AG08396 (cell line): ENCODE data around the gene METTL25B.
"Not testable (repeated sequence)": the region's sequence is repeated elsewhere in the genome, so short reads cannot be mapped to it uniquely, and the experiment has no call there.

Experiments used
- DNase-seq: peaks from one replicate; pipeline ENCODE4 v3.0.0; 2012; ENCODE audit warnings: low spot score, mixed read lengths

The METTL25B gene

GRCh38 chr1:156748670-156749418, 20.6 kb downstream of the METTL25B start:
- DNase-seq, result no peak

DNA sequence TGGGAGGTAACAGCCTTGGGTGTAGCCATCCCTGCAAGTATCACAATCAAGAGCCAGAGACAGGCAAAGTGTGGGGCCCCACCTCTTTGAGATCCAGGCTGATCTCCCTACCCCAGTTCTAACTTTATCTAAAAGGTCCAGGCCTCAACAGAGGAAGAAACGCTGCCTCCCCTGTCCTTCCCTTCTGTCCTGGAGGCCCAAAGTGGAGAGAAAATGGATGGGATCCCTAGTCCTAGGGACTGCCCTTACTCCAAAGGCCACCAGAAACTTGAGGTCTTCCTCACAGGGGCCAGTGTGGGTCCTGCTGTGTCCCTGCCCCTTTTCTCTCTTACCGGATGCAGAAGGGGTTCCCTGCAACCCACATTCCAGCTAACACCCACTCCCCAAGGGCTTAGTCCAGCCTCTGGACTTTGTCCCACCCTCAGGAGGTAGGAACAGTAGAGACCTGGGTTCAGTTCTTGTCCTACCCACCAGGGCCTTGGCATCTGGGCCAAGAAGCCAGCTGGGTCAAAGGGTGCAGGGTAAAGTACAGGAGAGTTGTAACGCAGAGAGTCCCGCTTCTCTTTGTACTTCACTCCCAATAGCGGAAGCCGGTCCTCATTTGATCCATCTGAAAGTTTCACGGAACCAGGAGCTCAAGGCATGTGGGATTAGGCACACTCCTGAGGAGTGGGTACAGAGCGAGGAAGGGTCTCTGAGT, 21.3 kb downstream of the METTL25B start:
- DNase-seq, result no peak

- DNase-seq, result no peak
Observed at GRCh38 chr1:156750191-156750672, 22.0 kb downstream of the METTL25B start.

DNA sequence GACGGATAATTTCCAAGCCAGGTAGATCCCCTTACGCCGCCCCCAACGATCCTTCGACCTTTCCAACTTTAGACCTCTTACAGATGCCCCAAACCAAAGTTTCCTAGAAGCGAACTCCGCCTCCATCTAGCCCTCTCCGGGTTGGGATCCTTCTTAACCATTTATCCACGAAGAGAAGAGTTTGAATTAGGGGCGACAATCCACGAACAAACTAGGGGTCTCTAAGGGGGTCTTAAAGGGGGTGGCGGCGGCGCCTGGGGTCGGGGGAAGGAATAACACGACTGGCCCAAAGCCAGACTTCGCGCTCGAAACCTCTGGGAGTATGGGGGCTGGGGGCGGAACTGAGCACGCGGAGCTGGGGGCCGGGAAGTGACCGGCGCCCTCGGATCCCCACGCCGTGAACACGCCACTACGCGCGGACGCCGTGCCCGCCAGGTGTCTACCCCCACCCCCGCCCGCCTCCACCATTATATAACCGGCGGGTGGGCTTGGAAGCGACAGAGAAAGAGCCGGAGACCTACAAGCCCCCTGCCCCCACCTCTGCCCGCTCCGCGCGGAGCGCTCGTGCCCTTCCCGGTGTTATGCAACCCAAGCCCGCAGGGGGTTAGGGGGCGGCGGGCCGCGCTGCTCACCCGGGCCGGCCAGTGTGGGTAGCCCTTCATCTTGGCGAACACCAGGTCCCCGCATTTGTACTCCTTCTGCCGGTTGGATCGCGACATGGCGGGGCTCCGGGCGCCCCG, 22.6 kb downstream of the METTL25B start:
- DNase-seq, result peak; percentile 50

GRCh38 chr1:156751451-156751756, 23.1 kb downstream of the METTL25B start, which contains the start of gene HDGF:
Gene HDGF (minus strand): TSS chr1:156751675. CDS start chr1:156751429, 246 bp downstream.
- no peak for DNase-seq

DNA sequence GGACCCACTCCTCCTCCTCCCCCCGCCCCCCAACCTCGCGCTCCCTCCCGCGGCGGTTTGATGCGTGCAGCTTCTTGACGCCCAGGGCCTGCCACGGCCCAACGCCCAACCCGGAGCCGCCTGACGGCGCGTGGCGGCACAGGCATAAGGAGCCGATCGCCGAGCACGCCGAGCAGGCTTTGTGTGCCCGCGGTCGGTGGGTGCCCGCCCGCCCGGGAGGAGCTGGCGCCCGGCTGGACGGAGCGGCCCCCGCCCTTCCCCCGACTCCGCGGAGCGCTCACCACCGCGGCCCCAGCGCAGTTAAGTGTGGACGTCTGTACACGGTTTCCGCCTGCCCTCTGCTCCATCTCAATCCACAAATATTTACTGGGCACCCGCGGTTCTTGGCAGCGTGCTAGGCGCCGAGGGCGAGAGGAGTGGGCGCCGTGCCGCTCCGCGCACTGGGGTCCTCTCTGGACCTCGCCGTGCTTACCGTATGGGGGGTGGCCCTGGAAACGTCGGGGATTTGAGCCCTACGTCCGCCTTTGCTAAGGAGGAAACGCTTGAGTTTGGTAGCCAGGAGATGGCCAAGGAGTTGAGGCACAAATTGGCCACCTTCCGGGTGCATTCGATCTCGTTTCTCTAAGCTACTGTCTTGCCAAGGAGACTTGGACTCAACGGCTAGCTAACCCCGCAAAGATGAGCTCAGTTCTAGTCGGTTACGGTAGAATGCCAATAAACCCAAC, 23.6 kb downstream of the METTL25B start:
- DNase-seq, result peak; percentile 94

DNA sequence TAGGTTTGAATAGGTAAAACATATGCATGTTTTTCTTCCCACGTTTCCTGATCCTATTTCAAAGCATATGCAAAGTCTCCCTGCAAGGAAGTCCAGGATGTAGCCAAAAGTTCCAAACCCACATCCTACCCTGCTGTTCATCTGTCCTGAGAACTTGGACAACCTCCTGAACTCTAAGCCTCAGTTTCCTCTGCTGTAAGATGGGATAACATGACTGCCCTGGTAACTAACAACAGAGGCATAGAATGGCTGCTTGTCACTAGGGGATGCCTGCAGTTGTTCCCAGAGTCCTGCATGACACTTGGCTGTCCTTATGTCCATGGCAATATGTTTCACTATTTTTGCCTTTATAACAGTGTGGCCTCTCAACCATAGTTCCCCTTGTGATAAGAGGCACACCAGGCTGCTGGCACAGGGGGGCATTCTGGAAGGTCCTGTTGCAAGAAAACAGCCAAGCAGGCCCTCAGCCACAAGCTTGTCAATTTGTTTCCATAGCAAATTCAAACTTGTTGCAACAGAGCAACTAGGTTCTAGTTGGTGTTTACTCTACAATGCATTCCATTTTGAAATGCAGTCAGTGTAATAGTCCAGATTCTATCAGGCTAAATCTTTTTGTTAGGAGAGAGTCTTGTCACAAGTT, 24.7 kb downstream of the METTL25B start:
- peak; percentile 54 for DNase-seq

DNA sequence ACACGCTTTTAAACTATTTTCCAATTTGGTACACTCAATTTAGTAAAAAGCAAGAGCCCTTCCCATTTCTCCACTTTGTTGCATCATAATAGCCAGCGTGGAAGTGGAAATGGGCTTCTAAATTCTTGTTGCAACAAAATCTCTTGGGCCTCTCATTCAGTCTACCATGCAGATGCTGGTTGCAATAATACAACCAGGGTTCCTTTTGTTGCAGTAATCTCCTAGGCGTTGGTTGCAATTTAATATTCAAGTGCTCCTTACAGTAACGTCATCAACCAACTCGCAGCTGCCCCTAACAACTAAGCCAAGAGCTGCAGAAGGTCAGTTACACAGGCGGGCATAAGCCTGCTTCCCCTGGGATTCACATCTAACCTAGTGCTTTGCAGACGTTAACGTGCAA, 25.9 kb downstream of the METTL25B start:
- DNase-seq, result no peak

DNA sequence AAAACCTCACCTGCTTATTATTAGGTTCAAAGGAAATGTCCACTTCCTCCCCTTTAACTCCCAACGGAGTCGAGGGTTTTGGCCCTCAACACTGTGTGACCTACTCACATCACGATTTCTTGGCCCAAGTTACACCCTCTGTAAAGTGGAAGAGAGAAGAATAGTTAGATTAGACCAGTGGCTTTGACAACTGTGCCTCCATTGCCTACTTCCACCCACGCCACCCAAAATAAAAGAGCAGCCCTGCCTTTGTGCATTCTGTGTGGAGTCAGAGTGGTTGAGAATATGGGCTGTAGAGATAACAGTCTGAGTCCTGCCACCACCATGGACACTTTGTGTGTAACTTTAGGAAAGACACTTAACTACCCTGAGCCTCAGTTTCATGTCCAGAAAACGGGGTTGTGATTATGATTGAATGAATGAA, 27.3 kb downstream of the METTL25B start:
- no peak for DNase-seq

DNA sequence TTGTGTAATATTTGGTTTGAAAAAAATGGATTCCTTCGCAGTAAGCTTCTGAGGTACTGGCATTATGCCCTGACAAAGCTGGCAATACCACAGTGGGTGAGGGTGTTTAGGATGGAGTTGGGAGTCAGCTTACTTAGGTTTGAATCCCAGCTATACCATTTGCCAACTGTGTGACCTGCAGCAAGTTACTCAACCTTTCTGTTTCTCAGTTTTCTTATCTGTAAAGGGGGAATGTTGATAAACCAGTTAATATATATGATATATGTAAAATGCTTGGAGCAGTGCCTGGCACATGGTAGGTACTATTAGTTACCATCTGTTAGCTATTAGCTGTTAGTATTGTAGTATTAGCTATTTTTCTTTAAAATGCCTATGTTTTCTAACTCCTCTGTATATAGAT, 28.1 kb downstream of the METTL25B start:
- DNase-seq, result no peak

- DNase-seq, result not testable (repeated sequence)
Observed at GRCh38 chr1:156757572-156758253, 29.4 kb downstream of the METTL25B start.

- no peak for DNase-seq
Observed at GRCh38 chr1:156760092-156760795, 32.0 kb downstream of the METTL25B start.

GRCh38 chr1:156760796-156761104, 32.5 kb downstream of the METTL25B start:
- DNase-seq, result no peak

DNA sequence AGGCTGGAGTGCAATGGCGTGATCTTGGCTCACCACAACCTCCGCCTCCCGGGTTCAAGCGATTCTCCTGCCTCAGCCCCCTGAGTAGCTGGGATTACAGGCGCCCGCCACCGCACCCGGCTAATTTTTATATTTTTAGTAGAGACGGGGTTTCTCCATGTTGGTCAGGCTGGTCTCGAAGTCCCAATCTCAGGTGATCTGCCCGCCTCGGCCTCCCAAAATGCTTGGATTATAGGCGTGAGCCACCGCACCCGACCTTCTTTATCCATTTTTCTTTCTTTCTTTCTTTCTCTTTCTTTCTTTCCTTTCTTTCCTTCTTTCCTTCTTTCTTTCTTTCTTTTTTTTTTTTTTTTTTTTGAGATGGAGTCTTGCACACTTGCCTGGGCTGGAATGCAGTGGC, 36.9 kb downstream of the METTL25B start:
- DNase-seq, result not testable (repeated sequence)

DNA sequence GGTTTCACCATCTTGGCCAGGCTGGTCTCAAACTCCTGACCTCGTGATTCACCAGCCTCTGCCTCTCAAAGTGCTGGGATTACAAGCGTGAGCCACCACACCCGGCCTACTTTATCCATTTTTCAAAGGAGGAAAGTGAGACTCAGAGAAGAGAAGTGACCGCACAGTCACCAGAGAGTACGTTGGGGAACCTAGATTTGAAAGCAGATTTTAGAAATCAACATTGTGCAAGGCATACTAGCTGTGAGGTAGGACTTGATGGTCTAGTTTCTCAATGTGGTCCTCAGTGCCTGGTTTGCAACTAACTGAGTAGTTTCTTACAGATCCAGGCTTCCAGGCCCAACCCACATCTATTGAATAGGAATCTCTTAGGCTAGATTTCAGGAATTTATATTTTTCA, 37.4 kb downstream of the METTL25B start:
- DNase-seq, result no peak

- DNase-seq, result peak; percentile 23
Observed at GRCh38 chr1:156766298-156767100, 38.2 kb downstream of the METTL25B start.

- peak; percentile 90 for DNase-seq
Observed at GRCh38 chr1:156767101-156767878, 39.0 kb downstream of the METTL25B start, which contains the start of gene PRCC. Gene PRCC (plus strand): TSS chr1:156767535. CDS start chr1:156767772, 237 bp downstream.

GRCh38 chr1:156767879-156768604, 39.8 kb downstream of the METTL25B start:
- DNase-seq, result peak; percentile 11
